Erythroblast (primary cell): ENCODE measurements around the gene OPCML.

Source experiments
- GATA1 ChIP-seq: IDR thresholded peaks from 2 replicates; pipeline ENCODE4 v1.6.1; 2011; ENCODE audit warnings: low read depth, mild to moderate bottlenecking, control low read depth, low read length, moderate library complexity
- POLR2A ChIP-seq: IDR thresholded peaks from 2 replicates; pipeline ENCODE4 v1.6.1; 2011; ENCODE audit warnings: mild to moderate bottlenecking, low read length

DNA sequence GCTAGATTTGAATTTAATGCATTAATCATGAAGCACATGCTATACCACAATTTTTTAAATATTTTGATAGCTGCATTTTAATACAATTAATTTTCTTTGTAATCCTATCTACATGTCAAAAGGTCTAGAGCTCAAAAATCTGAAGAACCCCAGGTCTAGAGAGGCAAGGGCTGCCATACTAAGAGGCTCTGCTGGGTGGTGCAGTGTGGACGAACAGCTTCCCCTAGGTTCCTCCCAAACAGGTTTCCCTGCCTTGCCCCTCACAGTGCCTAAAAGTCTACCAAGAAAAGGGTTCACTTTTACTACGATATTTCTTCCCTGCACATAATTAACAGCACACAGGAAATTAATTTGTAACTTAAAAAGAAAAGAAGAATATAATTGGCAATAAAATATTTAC, 681.1 kb downstream of the OPCML start:
- no peak for TF ChIP-seq POLR2A
- no peak for TF ChIP-seq GATA1
